ENCODE data around the gene NUDT14. TPM values are rescaled to one million over a fixed set of nuclear protein-coding genes. Genes with fewer than 3 reads are reported as not detected.

Gene NUDT14
- total RNA-seq, 1 experiment from 2014 or later: 50.8 TPM

DNA sequence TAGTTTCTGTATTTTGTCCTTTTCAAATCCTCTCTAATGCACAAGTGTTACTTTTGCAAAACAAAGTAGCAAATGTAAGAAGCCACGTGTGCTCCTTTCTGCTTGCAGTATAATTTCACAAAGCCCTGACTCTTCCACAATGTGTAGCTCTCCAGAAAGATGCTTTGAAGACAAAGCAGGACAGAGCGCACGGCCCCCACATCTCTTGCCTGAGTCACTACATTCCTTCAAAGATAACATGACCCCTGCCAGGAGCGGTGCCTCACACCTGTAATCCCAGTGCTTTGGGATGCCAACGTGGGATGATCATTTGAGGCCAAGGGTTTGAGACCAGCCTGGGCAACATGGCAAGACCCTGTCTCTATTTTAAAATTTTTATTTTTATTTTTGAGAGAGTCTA is 53.1 kb downstream of the NUDT14 start:
- Histone ChIP-seq H4K20me1 (ENCODE audit: low read length) (no peaks in the 10 kb centered on the region), H3K9ac (ENCODE audit: low read length) (no peak overlapping the region), H3K4me1 (ENCODE audit: insufficient read depth, low read length) (no peaks in the 10 kb centered on the region), H3K9me3 (ENCODE audit: low read length) (peaks cover 10% of the 10 kb centered on the region; the same call in 1 of the 2 replicates), H3K27me3 (ENCODE audit: low read length) (no peaks in the 10 kb centered on the region), H3F3A (ENCODE audit: low read length, unreplicated experiment) (no peaks in the 10 kb centered on the region), H3K4me3 (ENCODE audit: low read length) (no peak overlapping the region), H3K27ac (ENCODE audit: low read length) (no peak overlapping the region), H3K4me2 (ENCODE audit: low read length) (no peak overlapping the region), H3K9me2 (replicated peaks; ENCODE audit: low read length) (no peaks in the 10 kb centered on the region), H3K36me3 (ENCODE audit: low read depth, low read length) (no peaks in the 10 kb centered on the region), H3K79me2 (ENCODE audit: low read length) (no peaks in the 10 kb centered on the region), H2AFZ (ENCODE audit: low read length) (no peak overlapping the region)
- intact Hi-C loops (cut with micrococcal nuclease): no loop called here
- ChIA-PET POLR2A (ENCODE audit: unreplicated experiment) (no interaction called here), CTCF (no interaction called here)
- no TSS peak for BruUV-seq (replicated peaks)
- ATAC-seq (no peak), DNase-seq (no peak)
- TF ChIP-seq, protein P1, sequence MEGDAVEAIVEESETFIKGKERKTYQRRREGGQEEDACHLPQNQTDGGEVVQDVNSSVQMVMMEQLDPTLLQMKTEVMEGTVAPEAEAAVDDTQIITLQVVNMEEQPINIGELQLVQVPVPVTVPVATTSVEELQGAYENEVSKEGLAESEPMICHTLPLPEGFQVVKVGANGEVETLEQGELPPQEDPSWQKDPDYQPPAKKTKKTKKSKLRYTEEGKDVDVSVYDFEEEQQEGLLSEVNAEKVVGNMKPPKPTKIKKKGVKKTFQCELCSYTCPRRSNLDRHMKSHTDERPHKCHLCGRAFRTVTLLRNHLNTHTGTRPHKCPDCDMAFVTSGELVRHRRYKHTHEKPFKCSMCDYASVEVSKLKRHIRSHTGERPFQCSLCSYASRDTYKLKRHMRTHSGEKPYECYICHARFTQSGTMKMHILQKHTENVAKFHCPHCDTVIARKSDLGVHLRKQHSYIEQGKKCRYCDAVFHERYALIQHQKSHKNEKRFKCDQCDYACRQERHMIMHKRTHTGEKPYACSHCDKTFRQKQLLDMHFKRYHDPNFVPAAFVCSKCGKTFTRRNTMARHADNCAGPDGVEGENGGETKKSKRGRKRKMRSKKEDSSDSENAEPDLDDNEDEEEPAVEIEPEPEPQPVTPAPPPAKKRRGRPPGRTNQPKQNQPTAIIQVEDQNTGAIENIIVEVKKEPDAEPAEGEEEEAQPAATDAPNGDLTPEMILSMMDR (conservative IDR thresholded peaks at IDR 0.05; ENCODE audit: low read depth, low read length): no peak
- TF ChIP-seq EZH2 (IDR thresholded peaks at IDR 0.05; ENCODE audit: low read length, unreplicated experiment): no peak
- TF ChIP-seq EZH2phosphoT487 (IDR thresholded peaks at IDR 0.05; ENCODE audit: borderline replicate concordance, low read length): no peak

DNA sequence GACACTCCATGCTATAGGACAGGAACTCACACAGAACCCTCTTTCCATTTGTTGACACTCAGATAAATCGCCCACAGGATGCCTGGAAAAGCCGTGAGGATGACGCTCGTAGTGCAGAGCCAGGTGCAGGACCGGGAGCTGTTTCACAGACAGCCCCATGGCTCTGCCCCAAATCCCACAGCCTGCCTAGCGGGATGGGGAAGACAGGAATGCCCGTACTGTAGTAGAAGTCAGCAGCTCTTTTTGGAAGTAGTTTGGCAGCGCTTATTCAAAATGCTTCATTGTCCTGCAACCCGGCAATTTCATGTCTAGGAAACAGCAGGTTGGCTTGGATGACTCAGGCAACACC is 54.2 kb downstream of the NUDT14 start:
- Histone ChIP-seq H3K4me1 (ENCODE audit: insufficient read depth, low read length) (no peaks in the 10 kb centered on the region), H3K27ac (ENCODE audit: low read length) (no peak overlapping the region), H2AFZ (ENCODE audit: low read length) (no peak overlapping the region), H3F3A (ENCODE audit: low read length, unreplicated experiment) (no peaks in the 10 kb centered on the region), H3K9ac (ENCODE audit: low read length) (no peak overlapping the region), H3K27me3 (ENCODE audit: low read length) (no peaks in the 10 kb centered on the region), H4K20me1 (ENCODE audit: low read length) (no peaks in the 10 kb centered on the region), H3K9me2 (replicated peaks; ENCODE audit: low read length) (no peaks in the 10 kb centered on the region), H3K4me2 (ENCODE audit: low read length) (no peak overlapping the region), H3K36me3 (ENCODE audit: low read depth, low read length) (no peaks in the 10 kb centered on the region), H3K4me3 (ENCODE audit: low read length) (no peak overlapping the region), H3K9me3 (ENCODE audit: low read length) (peaks cover 10% of the 10 kb centered on the region; the same call in 1 of the 2 replicates), H3K79me2 (ENCODE audit: low read length) (no peaks in the 10 kb centered on the region)
- DNase-seq (no peak), ATAC-seq (no peak)
- ChIA-PET CTCF (no interaction called here), POLR2A (ENCODE audit: unreplicated experiment) (no interaction called here)
- TF ChIP-seq EZH2 (IDR thresholded peaks at IDR 0.05; ENCODE audit: low read length, unreplicated experiment) (no peak), EZH2phosphoT487 (IDR thresholded peaks at IDR 0.05; ENCODE audit: borderline replicate concordance, low read length) (no peak)
- TF ChIP-seq, protein P1 (conservative IDR thresholded peaks at IDR 0.05; ENCODE audit: low read depth, low read length): no peak
- intact Hi-C loops (cut with micrococcal nuclease): no loop called here
- BruUV-seq (replicated peaks): no TSS peak

DNA sequence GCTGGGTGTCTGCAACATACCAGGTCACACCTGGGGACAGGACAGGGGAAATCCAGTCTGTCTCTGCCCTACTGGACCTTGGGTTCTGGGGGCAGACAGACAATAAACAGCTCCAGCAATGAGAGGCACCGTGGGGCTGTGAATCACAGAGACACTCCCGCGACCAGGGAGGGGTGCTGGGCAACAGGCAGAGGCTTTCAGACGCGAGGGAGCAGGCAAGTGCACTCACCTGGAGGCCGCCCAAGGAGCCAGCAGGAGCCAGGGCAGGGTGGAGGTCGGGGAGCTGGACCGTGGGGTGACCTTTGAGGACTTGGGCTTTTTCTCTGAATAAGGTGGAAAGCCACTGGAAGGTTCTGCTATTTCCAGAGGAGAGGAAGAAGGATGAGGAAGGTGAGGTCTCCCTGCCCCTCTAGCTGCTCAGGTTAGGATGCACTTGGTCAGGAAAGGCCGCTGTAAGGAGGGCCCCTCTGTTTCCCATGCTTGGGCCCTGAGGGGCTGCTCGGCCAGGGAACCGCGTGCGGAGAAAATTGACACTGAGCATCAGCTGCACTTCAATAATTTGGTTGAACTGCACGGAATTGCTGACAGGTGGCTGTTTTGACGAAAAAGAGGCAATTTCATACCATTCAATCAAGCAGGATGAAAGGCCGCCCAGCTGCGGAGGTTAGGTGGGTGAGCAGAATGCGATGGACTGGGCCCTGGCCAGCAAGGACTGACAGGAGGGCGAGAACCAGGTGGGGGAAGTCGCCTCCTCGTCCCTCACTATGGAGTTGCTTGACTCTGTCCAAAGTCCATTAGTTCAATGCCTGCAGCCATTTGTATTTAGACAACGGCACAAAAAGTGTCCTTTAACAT is 54.8 kb downstream of the NUDT14 start:
- Histone ChIP-seq H3K9ac (ENCODE audit: low read length) (no peak overlapping the region), H3K27me3 (ENCODE audit: low read length) (no peaks in the 10 kb centered on the region), H3K9me3 (ENCODE audit: low read length) (peaks cover 10% of the 10 kb centered on the region), H3K4me1 (ENCODE audit: insufficient read depth, low read length) (no peaks in the 10 kb centered on the region), H3F3A (ENCODE audit: low read length, unreplicated experiment) (no peaks in the 10 kb centered on the region), H3K36me3 (ENCODE audit: low read depth, low read length) (no peaks in the 10 kb centered on the region), H4K20me1 (ENCODE audit: low read length) (no peaks in the 10 kb centered on the region), H3K4me2 (ENCODE audit: low read length) (no peak overlapping the region), H3K9me2 (replicated peaks; ENCODE audit: low read length) (no peaks in the 10 kb centered on the region), H3K79me2 (ENCODE audit: low read length) (no peaks in the 10 kb centered on the region), H3K4me3 (ENCODE audit: low read length) (no peak overlapping the region), H3K27ac (ENCODE audit: low read length) (no peak overlapping the region), H2AFZ (ENCODE audit: low read length) (no peak overlapping the region)
- DNase-seq (no peak), ATAC-seq (no peak)
- CTCF ChIA-PET: no interaction called here
- no TSS peak for BruUV-seq (replicated peaks)
- intact Hi-C loops (cut with micrococcal nuclease): no loop called here
- TF ChIP-seq EZH2 (IDR thresholded peaks at IDR 0.05; ENCODE audit: low read length, unreplicated experiment): no peak
- no peak for TF ChIP-seq EZH2phosphoT487 (IDR thresholded peaks at IDR 0.05; ENCODE audit: borderline replicate concordance, low read length)
- TF ChIP-seq, protein P1 (conservative IDR thresholded peaks at IDR 0.05; ENCODE audit: low read depth, low read length): no peak
- POLR2A ChIA-PET (ENCODE audit: unreplicated experiment): no interaction called here

All from PC-3 (cell line).